Epithelial cell of prostate (primary cell): ENCODE measurements around the gene LRRC56.

Source experiments
- DNase-seq: peaks from one replicate; pipeline ENCODE4 v3.0.0-alpha.2; 2011; ENCODE audit warnings: low read depth, low spot score
- H3K27ac ChIP-seq: fragments of 450-650 bp; 2 replicates; pipeline ENCODE4 v1.5.1; 2017; ENCODE audit warnings: mild to moderate bottlenecking

LRRC56 gene

DNA sequence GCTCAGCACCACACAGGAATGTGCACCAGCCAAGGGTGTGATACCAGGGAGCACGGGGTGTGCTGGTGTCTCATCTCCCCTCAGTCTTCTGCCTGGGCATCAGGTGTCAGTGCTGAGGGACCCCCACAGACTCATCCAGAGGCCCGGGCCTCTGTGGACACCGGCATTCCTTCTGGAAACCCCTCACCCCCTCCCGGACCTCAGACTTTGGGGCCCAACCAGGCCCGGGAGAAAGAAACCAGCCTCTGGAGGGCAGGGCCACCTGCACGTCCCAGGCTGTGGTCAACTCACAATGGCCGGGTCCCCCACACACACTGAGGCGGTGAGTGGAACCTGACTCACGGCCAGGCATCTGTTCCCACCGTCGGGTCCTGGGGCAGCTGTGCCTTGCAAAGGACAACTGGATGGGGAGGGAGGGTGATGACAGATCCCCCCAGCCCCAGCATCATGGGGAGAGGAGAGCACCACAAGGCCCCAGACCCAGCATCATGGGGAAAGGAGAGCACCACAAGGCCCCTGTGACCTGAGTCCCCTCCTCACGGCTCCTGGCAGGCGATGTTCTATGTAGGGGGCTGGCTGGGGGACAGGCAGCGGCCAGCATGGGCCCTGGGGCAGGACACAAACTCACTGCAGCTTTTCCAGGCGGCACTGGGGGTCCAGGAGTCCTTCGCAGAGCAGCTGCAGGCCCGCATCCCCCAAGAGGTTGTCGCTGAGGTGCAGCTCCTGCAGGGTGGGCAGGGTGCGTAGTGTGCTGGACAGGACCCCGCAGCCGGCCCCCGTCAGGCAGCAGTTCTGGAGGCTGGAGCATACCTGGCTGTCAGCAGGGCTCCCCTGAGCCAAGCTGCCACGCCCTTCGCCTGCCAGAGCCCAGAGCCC, 37.9 kb upstream of the LRRC56 start:
- no peak overlapping the region for H3K27ac ChIP-seq

DNA sequence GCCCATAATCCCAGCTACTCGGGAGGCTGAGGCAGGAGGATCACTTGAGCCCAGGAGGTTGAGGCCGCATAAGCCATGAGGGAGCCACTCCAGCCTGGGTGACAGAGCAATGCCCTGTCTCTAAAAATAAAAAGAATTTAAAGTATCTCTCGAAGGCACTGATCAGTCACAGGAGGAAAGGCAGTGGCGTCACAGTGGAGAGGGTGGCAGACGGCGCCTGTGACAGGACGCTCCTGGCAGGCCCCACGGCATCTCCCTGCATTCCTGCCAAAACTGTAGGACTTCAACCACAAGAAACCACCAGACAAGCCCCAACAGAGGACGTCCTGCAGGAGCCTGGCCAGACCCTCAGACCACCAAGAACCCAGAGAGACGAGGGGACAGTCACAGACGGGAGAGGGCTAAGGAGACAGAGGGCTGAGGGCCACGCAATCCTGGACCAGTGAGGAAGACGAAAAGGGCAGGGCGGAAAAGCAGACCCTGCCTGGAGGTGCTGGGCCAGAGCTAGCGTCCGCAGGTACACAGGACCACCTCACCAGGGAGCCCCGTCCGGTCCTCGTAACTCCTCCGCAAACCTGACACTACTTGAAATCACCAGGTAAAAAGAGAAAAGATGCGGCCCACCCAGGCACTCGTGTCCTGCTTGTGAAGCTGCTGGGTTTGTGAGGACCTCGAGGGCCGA, 36.2 kb upstream of the LRRC56 start:
- no peak for DNase-seq
- H3K27ac ChIP-seq: no peak overlapping the region

More for the DNA sequence above, 37.9 kb upstream of the LRRC56 start:
- no peak for DNase-seq

DNA sequence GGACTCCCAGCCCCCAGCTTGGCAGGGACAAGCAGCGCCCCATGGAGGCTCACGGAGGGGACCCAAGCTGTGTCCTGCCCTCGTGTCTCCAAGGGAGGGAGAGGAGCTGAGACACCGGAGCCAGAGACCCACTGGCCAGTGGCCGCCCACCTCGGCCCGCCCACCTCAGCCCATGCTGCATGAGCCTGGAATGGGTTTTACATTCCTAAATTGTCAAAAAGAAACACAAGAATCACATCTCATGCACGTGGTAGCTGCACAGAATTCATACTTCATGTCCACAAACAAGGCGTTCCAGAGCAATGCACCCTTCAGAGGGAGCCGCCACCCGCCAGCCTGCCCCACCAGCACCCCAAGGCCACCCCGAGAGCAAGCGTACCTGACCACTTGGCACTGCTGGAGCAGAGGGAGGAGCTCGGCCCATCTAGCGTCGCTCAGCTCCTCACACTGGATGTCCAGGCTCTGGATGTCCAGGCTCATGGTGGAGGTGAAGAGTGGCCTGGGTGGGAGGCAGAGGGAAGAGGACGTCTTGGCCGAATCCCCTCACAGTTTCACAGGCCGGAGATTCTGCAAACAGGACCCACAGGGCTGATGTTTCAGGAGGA, 35.5 kb upstream of the LRRC56 start:
- H3K27ac ChIP-seq: no peak overlapping the region
- no peak for DNase-seq

DNA sequence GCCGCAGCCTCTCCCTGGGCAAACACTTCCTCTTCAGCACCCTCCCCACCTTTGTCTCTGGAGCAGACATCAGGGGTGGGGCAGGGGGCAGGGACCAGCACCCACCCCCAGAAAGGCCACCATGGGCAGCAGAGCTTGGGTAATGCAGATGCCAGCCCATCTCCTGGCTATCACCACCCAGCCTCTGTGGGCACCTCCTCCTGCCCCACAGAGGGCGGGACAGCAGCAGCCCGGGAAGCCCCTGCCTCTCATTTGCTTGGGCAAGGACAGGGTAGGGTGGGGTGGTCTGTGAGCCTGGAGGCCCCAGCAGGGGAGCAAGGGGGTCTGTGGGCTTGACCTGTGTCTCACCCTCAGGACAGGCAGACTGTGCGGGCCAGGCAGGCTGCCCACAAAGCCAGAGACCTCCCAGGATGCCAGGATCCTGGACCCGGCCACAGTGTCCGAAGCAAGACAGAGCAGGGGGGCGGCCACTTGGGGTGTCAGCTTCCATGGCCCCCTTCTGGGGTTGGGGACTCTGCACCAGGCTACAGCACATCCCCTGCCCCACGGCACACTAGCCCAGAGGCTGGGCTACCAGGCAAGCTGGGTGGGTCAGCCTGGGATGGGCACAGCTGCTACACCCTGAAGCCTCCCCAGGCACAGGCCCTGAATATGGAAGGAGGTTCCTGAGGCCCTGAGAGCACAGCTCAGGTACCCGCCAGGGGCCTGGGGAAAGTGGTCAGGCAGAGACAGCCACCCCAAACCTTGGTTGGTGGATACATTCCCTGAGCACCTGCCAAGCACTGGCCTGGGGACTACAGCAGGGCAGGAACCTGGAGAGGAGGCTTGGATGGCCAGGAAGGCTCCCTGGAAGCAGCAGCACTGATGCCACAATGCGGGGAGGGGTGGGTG, 34.8 kb upstream of the LRRC56 start:
- DNase-seq: no peak
- H3K27ac ChIP-seq: peak overlapping the region; percentile 100

DNA sequence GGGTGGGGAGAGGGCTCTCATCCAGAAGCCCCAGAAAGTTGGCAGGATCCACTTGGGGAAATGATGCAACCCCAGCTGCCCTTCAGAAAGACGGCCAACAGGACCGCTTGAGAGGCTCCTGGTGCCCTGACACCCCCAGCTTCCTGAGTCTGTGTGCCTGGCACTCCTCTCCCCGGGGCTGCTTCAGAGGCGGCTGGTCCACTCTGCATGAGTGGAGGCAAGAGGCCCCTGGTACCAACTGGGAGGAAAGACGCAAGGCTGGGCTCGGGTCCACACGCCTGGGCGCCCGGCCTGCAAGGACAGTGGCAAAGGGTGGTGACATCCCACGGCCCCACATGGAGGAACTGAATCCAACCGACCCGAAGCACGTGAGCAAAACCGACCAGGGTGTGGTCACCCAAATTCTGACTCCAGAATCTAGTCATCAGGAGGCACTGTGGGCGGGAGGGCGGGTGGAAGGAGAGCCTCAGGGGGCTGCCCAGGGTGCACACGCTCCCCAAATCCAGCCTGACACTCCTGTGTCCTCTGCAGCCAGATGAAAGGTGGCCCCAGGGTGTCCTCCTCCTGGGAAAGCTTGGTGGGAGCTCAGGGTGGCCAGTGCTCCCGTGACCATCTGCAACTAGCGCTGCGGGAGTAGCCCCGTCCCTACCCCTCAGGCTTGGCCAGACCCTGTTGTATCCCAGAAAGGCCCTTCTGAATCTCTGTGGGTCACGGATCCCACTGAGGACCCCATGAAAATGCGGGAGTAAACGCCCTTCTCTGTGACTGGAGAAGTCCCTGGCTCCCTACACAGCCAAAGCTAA, 33.9 kb upstream of the LRRC56 start:
- no peak for DNase-seq
- H3K27ac ChIP-seq: peak overlapping the region; percentile 100

DNA sequence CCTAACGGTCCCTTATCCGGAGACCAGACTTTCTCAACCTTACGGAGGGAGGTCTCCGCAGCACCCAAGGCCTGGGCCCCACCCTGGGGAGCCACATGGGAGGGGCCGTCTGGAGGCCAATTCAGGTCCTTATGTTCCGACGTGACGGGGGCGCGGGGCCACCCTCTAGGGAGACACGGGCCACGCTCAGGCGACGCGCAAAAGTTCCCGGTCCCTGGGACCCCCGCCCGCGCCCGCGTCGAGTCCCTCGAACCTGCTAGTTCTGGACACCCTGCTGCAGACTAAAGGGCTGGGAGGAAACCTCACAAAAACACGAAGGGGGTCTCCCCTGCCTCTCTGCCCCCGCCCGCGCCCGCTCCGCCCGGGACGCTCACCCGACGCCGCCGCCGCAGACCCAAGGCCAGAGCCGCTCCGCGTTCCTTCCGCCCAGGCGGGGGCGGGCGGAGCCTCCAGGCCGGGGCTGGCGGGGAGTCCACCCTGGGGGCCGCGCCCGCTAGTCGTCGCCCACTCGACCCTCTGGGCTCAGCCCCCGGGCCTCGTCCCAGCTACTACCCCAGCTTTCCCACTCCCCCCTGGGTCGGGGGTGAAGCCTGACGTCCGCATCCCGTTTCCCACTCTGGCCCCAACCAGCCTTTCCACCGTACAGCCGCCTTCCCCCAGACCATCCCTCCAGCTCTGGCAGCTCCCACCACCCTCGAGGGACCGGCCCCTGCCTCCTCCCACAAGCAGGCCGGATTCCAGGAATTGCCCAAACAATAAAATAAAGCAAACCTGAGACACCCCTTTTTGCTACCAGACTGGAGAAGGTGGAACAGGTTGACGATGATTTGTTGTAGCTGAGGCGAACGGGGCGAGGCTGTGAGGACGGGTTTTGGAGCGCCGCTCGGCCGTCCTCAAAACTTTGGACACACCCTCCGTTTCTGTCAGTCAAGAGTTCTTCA, 33.0 kb upstream of the LRRC56 start:
- H3K27ac ChIP-seq: peak overlapping the region; percentile 100
- no peak for DNase-seq

DNA sequence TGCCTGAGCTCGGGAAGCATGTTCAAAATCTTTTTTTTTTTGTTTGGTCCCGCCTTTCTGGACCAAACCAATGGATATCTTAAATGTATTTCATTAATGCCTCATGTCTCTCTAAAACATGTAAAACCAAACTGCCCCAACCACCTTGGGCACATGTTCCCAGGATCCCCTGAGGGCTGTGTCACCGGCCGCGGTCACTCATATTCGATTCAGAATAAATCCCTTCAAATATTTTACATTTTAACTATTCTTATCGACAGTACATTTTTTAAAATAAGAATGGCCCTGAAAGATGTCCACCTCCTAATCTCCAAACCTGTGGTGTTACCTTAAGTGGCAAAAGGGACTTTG, 32.4 kb upstream of the LRRC56 start:
- H3K27ac ChIP-seq: peak overlapping the region; percentile 100
- DNase-seq: no peak

DNA sequence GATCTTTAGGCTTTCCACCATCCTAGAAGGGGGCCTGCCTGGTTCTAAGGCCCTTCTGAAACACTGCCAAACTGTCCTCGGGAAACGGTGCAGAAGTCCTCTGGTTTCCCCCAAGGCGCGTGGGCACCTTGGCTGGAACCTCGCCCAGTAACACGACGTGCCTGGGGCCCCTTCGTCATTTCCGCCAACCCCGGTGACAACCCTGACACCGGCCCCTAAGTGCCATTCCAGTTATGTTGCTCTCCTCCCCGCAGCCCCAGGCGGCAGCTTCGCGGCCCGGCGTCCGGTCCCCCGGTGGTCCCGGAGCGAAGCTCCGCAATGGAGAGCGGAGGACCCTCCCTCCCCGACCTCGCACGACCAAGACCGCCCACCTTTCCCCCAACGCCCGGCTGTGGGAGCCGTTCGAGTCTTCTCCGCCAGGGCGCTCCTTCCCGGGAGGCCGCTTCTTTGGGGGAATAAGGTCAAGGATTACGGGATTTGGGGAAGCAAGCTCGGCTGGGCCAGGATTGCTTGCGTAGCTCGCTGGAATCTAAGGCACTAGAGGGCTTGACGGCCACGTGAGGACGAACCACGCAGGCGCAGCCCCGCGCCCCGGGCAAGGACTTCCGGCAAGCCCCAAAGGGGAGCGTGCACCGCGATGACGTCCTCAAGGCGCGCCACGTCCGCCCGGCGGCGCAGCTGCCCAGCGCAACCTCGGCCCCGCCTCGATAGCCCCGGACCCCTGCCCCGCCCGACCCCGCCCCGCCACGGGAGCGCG, 30.9 kb upstream of the LRRC56 start:
- peak overlapping the region; percentile 100 for H3K27ac ChIP-seq
- DNase-seq: peak; percentile 90

DNA sequence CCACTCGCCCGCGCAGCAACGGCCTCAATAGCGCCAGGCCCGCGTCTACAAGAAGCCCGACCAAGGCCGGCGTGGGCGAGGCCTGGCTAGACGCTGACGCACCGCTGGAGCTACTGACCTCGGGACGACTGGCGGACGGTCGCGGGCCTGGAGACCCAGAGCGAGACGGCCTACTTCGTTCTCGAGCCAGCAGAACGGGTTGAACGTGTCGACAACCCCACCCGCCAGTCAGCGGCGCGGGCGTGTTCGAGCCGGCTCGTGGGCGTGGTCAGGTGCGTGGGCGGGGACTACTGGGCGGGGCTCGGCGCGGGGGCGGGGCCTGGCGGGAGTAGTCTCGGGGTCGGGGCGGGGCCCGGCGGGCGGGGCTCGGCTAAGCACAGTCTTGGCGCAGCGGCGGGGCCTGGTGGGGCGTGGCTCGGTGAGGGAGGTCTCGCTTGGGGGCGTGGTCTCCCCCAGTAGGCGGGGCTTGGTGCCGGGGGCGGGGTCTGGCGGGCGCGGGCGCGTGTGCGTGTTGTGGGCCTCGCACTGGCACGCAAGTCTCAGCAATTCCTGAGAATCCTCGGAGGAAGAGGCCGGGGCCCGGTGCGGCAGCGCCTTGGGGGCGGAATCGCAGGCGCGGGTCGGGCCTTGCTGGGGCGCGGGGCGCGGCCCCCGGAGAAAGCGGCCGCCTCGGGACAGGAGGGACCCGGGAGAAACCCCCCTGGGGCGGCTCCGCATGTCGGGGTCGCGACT, 30.2 kb upstream of the LRRC56 start, which contains the start of gene RNH1:
RNH1 (minus strand) TSS at position 248 of the 732 bp plus-strand sequence. CDS start 5,080 bp downstream, outside the sequence.
- DNase-seq: peak; percentile 82
- H3K27ac ChIP-seq: peak within 1 kb of the TSS; percentile 100

DNA sequence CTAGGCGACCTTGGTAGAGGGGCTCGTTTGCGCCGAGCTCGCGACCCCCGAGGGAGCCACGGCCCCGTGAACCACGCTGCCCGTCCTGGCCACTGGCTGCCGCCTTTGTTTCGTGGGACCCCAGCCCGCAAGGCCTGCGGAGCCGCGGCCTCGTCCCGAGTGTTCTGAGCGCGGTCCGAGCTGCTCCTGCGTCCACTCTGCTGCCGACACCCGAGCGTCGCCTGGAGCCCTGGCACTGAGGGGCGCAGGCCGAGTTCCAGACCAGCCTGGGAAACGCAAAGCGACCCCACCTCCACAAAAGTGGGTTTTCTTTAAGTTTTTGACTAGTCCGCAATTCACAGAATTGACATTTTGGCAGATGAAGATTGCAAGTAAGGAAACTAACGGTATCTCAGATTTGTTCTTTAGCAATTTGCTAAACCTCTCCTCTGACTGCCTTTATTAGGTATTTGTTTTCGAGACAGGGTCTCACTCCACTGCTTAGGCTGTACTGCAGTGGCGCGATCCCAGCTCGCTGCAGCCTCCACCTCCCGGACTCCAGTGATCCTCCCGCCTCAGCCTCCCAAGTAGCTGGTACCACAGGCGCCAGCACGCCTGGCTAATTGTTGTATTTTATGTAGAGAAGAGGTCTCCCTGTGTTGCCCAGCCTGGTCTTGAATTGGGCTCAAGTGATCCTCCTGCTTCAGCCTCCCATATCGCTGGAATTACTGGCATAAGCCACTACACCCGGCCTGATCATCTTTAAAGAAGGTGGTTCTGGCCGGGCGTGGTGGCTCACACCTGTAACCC, 29.4 kb upstream of the LRRC56 start:
- H3K27ac ChIP-seq: peak overlapping the region; percentile 100
- DNase-seq: no peak

DNA sequence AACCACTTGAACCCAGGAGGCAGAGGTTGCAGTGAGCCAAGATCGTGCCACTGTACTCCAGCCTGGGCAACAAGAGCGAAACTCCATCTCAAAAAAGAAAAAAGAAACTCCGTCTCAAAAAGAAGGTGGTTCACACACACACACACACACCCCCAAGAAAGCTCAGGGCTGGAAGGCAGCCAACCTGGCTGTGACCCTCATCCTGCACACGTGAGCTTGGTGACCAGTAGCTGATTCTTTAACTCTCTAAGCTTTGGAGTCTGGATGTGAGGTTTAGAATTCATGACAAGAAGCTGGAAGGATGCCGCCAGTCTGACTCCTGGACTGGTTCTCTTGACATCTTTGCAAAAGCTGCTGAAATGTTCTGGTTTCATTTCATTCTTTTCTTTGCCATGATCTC, 28.4 kb upstream of the LRRC56 start:
- no peak overlapping the region for H3K27ac ChIP-seq
- DNase-seq: no peak

DNA sequence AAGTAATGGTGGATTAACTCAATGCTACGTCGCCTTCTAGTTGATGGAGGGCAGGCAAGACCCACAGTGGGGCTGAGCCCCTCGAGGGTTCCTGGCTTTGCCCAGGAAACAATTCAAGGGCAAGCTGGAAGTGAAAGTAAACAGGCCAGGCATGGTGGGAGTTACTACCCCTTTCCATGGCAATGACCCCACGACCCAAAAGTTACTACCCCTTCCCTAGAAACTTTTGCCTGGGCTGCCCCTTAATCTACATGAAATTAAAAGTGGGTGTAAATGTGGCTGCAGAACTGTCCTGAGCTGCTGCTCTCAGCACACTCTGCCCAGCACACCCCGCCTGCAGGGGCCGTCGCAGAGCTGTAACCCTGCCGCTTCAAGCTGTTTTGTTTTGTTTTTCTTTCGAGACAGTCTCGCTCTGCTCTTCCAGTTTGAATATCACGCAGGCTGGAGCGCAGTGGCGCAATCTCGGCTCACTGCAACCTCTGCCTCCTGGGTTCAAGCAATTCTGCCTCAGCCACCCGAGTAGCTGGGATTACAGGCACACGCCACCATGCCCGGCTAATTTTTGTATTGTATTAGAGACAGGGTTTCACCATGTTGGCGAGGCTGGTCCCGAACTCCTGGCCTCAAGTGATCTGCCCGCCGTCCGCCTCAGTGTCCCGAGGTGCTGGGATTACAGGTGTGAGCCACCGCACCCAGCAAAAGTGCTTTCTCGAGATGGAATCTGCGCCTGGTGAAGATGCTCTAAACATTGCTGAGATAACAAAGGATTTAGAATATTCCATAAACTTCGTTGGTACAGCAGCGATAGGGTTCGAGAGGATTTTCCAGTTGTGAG, 24.3 kb upstream of the LRRC56 start:
- DNase-seq: no peak
- peak overlapping the region; percentile 100 for H3K27ac ChIP-seq

DNA sequence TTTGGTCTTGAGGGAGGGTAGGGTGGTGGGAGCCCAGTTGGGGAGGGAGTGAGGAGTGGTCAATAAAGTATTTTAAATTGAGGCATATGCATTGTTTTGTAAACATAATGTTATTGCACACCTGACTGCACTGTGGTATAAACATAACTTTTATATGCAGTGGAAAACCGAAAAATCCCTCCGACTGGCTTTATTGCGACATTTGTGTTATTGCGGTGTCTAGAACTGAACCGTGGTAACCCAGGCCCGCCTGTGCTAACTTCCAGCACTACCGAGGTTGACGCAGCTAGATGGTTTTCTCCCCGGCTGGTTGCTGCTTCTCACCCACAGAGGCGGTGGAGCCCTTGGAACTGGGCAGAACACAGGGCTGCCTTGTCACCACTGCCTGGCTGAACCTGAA, 22.7 kb upstream of the LRRC56 start:
- H3K27ac ChIP-seq: peak overlapping the region; percentile 100
- no peak for DNase-seq

DNA sequence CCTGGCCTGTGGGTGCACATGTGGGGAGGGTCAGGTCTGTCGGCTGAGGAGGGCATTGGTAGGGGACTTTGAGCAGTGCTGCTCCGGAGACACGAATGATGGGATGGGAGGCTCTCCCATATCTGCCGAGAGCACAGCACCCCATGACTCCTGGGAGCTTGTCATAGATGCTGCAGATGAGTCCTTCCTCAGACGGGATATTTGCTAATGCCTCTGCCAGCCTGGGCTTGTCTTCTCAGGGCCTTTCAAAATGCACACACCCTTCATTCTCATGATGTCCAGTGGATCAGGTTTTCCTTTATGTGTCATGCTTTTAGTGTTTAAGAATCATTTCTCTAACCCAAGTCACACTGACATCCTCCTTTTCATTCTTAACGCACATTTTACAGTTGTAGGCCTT, 22.2 kb upstream of the LRRC56 start:
- DNase-seq: peak; percentile 97
- peak overlapping the region; percentile 100 for H3K27ac ChIP-seq

DNA sequence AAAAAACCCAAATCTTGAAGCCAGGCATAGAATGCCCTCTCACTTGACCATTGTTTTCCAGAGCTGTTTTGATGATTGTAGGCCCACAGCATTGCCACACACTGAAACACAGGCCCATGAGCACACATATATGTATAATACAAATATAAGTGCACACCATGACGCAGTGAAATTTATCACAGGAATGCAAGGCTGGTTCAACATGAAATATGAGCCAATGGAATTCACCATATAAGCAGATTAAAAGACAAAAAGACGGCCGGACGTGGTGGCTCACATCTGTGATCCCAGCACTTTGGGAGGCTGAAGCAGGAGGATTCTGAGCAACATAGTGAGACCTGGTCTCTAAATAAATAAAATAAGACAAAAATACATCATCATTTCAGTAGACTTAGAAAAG, 20.9 kb upstream of the LRRC56 start:
- H3K27ac ChIP-seq: peak overlapping the region; percentile 100
- DNase-seq: no peak
